Left lung (tissue), 10 donors: ENCODE data around the gene DNAJB11. TPM values are rescaled to one million over a fixed set of nuclear protein-coding genes. Genes with fewer than 3 reads are reported as not detected.

Experiments
- ATAC-seq: fragments of 200-7000 bp; cut with Tn5 transposase; one replicate; pipeline ENCODE4 v1.9.1; 2020; ENCODE audit warnings: moderate library complexity
- DNase-seq, 4 donors: peaks; one replicate each; pipeline ENCODE4 v3.0.0-alpha.2; 2013 to 2020
- H3K27ac ChIP-seq, 2 donors: fragments of 200-600 bp; sonication (generic) in 1 of 2; one replicate each; pipeline versions ENCODE4 v1.5.0 to v1.8.0; 2020 to 2021
- H3K27me3 ChIP-seq, 2 donors: fragments of 200-600 bp; sonication (generic) in 1 of 2; one replicate each; pipeline versions ENCODE4 v1.5.0 to v1.8.0; 2020 to 2021
- H3K36me3 ChIP-seq, 2 donors: fragments of 200-600 bp; sonication (generic) in 1 of 2; one replicate each; pipeline versions ENCODE4 v1.5.0 to v1.8.0; 2020 to 2021
- H3K4me1 ChIP-seq, 2 donors: fragments of 200-600 bp; one replicate each; pipeline ENCODE4 v1.8.0; 2021
- H3K4me3 ChIP-seq, 2 donors: fragments of 200-600 bp; sonication (generic) in 1 of 2; one replicate each; pipeline versions ENCODE4 v1.5.0 to v1.8.0; 2020 to 2021; ENCODE audit warnings: mild to moderate bottlenecking in 1 of 2
- H3K9me3 ChIP-seq, 2 donors: fragments of 200-600 bp; sonication (generic) in 1 of 2; one replicate each; pipeline versions ENCODE4 v1.5.0 to v1.8.0; 2020 to 2021
- intact Hi-C, 2 donors: fragments of 100-400 bp; cut with DNase I; formaldehyde crosslinking; loops; one replicate each; pipeline versions ENCODE4 v1.11.2 to v1.14.2; 2022
- polyA plus RNA-seq, 6 donors: library from polyadenylated mRNA; unstranded; fragments of 120-200 nt; gene quantifications; one replicate each; pipeline ENCODE4 v1.2.1, GENCODE V29; 2013; ENCODE audit not compliant: insufficient read length in 6 of 6
- total RNA-seq, 2 donors: library from RNA; stranded (reverse); fragmentation: NEBNext Ultra II Directional; extraction: Animal tissue kit (Norgen Biotek cat#: 25700); gene quantifications; one replicate each; pipeline ENCODE4 v1.2.1, GENCODE V29; 2021
- TF ChIP-seq, protein P1 (sequence below), 2 donors: fragments of 200-600 bp; sonication (generic) in 1 of 2; IDR thresholded peaks; one replicate each; pipeline versions ENCODE4 v1.5.0 to v1.8.0; 2021; ENCODE audit warnings: antibody characterized with exemption in 2 of 2
- donor health status: DM: no; HTN: yes; CAD: no.
- donor health status: DM: no; HTN: no; CAD: no.

The DNAJB11 gene
- total and polyA plus RNA-seq, 8 donors, result 46.8 to 78.3 (median 58.0) TPM

DNA sequence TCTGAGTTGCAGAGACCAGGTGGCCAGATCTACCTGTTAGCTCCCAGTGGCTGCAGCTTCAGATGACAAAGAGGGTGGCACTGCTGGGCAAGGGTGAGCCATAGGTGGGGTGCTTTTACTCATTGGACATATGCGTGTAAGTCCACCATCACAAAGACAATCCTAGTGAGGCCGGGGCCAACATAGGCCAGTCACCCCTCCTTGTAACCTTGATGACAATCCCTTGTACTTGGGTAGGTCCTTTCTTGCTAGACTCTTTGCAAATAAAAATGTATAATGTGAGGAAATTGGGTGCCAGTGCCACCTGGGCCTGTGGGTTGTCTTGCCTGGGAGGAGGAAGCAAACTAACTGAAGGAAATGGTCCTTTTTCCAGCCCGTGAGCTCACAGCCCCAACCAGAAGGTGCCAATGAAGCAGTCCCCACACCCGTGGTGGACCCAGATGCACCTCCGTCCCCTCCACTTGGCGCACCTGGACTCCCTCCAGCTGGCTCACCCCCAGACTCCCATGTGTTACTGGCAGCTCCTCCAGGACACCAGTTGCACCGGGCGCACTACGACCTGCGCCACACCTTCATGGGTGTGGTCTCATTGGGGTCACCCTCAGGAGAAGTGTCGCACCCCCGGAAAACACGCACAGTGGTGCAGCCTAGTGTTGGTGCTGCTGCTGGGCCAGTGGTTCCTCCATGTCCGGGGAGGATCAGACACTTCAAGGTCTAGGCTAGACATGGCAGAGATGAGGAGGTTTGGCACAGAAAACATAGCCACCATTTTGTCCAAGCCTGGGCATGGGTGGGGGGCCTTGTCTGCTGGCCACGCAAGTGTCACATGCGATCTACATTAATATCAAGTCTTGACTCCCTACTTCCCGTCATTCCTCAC is 49.9 kb downstream of the DNAJB11 start:
- intact Hi-C loops, result no loop called here
- no peak overlapping the region for H3K4me3 ChIP-seq
- DNase-seq (no peak), ATAC-seq (no peak)
- H3K9me3 ChIP-seq, result no peaks in the 10 kb centered on the region
- H3K36me3 ChIP-seq, result no peaks in the 10 kb centered on the region
- peaks cover 0 to 48% of the 10 kb centered on the region in 2 donors for H3K27me3 ChIP-seq
- TF ChIP-seq, protein P1, sequence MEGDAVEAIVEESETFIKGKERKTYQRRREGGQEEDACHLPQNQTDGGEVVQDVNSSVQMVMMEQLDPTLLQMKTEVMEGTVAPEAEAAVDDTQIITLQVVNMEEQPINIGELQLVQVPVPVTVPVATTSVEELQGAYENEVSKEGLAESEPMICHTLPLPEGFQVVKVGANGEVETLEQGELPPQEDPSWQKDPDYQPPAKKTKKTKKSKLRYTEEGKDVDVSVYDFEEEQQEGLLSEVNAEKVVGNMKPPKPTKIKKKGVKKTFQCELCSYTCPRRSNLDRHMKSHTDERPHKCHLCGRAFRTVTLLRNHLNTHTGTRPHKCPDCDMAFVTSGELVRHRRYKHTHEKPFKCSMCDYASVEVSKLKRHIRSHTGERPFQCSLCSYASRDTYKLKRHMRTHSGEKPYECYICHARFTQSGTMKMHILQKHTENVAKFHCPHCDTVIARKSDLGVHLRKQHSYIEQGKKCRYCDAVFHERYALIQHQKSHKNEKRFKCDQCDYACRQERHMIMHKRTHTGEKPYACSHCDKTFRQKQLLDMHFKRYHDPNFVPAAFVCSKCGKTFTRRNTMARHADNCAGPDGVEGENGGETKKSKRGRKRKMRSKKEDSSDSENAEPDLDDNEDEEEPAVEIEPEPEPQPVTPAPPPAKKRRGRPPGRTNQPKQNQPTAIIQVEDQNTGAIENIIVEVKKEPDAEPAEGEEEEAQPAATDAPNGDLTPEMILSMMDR (IDR thresholded peaks at IDR 0.05), result no peak
- no peak overlapping the region for H3K27ac ChIP-seq
- H3K4me1 ChIP-seq, result peaks cover 0 to 8% of the 10 kb centered on the region in 2 donors

DNA sequence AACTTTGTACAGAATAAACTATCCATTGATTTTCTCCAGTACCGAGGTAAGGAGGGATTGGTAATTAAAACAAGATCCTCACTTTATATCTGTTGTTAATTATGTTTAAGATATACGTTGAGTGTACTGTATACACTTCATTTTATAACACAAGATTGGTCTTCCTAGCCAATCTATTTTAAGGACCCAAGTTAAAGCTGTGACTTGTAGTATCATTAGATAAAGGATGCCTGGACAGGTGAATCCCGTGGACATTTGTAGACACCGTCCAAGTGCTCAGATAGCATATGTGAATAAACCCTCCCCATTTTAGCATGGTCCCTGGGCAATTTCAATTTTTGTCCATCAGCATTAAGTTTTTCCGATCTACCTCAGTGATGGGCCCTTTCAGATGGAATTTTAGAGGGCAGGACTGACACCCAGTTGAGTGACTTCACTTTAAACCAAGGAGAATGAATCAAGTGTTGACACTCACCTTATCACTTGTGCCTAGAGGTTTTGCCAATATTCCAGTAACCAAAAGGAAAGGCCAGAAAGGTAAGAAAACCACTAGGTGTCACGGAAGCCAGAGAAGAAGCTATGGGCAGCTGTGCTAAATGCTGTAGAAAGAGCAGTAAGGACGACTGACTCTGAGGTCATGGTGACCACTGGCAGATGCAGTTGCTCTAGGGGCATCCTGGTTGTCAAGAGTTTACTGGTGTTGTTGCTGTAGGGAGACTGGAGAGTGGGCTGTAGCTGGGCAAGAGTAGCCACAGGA is 51.6 kb downstream of the DNAJB11 start:
- Histone ChIP-seq H3K36me3 (no peaks in the 10 kb centered on the region), H3K4me1 (peaks cover 0 to 4% of the 10 kb centered on the region in 2 donors), H3K27ac (no peak overlapping the region), H3K27me3 (peaks cover 0 to 32% of the 10 kb centered on the region in 2 donors), H3K4me3 (no peak overlapping the region), H3K9me3 (no peaks in the 10 kb centered on the region)
- TF ChIP-seq, protein P1 (IDR thresholded peaks at IDR 0.05), result no peak
- no peak for ATAC-seq
- no peak for DNase-seq
- intact Hi-C loops, result no loop called here

DNA sequence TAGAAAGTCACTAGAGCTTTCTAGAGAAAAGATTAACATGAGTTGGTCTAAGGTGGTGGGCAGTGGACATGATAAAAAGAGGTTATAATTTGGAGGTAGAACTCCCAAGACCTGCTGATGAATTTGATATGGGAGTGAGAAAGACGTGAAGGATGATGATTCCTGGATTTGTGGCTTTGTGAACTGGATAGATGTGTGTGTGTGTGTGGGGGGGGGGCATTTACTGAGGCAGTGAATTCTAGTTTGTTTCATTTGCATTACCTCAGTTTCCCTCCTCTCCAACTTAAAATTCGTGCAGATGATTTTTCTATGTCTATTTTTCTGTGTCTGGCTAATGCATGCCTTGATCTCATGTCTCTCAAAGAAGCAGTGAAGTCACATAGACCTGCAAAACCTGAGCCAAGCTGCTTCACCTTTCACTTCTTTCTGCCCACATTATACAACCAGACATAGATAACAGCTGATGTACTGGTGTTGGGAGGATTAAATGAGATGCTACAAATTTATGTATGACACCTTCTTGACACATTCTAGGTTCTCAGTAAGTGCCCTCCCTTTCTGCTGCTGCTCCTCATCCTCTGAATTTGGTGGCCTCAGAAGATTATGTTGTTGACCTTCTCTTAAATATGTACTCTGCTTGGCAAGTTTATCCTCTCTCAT is 52.3 kb downstream of the DNAJB11 start:
- no peak overlapping the region for H3K4me3 ChIP-seq
- no peaks in the 10 kb centered on the region for H3K4me1 ChIP-seq
- H3K9me3 ChIP-seq, result no peaks in the 10 kb centered on the region
- no peak for ATAC-seq
- intact Hi-C loops, result no loop called here
- no peaks in the 10 kb centered on the region for H3K36me3 ChIP-seq
- TF ChIP-seq, protein P1 (IDR thresholded peaks at IDR 0.05), result no peak
- no peak overlapping the region for H3K27ac ChIP-seq
- DNase-seq, result no peak
- peaks cover 0 to 25% of the 10 kb centered on the region in 2 donors for H3K27me3 ChIP-seq

DNA sequence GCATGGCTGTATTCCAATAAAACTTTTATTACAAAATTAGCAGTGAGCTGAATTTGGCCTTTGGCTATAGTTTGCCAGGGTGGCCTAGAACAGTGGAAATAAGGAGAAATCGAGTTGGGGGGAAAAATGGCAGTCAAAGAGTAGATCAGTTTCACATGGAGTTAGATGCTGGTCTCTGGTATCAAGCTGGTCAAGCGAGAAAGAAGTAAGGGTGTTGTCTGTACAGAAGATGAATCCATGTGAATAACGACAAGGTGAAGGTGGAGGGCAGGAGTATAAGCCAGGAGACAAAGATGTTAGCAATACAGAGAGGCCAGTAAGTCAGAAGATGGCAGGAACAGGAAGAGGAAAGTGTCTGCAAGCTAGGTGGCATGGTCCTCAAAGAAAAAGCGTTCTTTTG is 54.1 kb downstream of the DNAJB11 start:
- ATAC-seq (no peak), DNase-seq (no peak)
- Histone ChIP-seq H3K4me1 (no peaks in the 10 kb centered on the region), H3K9me3 (no peaks in the 10 kb centered on the region), H3K4me3 (no peak overlapping the region), H3K36me3 (no peaks in the 10 kb centered on the region), H3K27me3 (peaks cover 0 to 9% of the 10 kb centered on the region in 2 donors), H3K27ac (no peak overlapping the region)
- intact Hi-C loops, result no loop called here
- TF ChIP-seq, protein P1 (IDR thresholded peaks at IDR 0.05), result no peak
